ENCODE data around the gene ENOX2.

ENOX2 gene

GRCh38 chrX:130682990-130683389 is 220.0 kb downstream of the ENOX2 start:
- Histone ChIP-seq H3K27ac (no peak overlapping the region), H3K36me3 (ENCODE audit: insufficient read depth, low read length) (no peaks in the 10 kb centered on the region), H3K9ac (ENCODE audit: insufficient read length) (no peak overlapping the region), H3K9me3 (ENCODE audit: low read depth, low read length) (no peaks in the 10 kb centered on the region), H3K4me3 (no peak overlapping the region)
- DNase-seq (ENCODE audit: low read depth, low spot score), result no peak
- TF ChIP-seq POLR2AphosphoS5 (IDR thresholded peaks at IDR 0.05; ENCODE audit: borderline replicate concordance, low read depth, low read length) (no peak), FOXP2 (optimal IDR thresholded peaks at IDR 0.05; ENCODE audit: control extremely low read depth, extremely low read length, insufficient read depth) (no peak), EZH2 (IDR thresholded peaks at IDR 0.05) (no peak)

DNA sequence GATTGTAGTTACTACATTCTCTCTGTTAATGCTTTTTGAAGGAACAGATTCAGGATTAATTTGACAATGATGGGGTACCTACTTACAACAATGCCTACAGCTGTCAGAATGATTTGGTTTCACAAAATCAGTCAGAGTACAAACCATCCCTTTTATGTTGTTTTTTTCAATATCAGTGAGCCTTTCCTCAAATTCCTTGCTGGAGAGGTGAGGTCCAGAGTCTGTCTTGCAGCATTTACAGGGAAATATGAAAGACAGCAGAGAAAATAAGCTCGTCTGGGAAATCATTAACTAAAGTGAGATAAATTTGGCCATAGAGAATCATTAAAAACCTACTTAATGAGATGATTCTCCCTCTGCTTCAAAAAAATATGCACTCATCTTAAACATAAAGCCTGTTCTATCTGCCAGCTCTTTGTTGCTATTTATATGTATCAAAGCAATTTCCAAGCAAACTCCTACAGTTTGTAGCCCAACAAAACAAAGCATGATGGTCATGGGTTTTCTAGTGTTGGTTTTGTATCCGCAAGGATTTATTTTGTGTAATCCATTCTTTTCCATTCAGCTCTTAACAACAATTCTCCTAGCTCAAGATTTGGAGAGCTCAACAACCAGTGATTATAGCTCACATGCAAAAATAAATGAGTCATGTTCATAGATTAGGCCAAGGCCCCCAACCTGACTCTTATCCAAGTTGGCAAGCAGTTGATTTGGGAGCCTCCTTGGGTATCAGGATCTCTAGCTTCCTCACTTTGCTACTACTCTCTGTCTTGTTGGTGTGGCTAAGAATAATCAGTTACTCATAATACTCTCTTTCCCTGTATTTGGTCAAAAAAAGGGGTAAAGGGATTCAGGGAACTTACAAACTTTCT is 222.6 kb downstream of the ENOX2 start:
- no peak for DNase-seq (ENCODE audit: low read depth, low spot score)
- Histone ChIP-seq H3K36me3 (ENCODE audit: insufficient read depth, low read length) (no peaks in the 10 kb centered on the region), H3K4me3 (no peak overlapping the region), H3K9me3 (ENCODE audit: low read depth, low read length) (no peaks in the 10 kb centered on the region), H3K9ac (ENCODE audit: insufficient read length) (no peak overlapping the region), H3K27ac (no peak overlapping the region)
- TF ChIP-seq POLR2AphosphoS5 (IDR thresholded peaks at IDR 0.05; ENCODE audit: borderline replicate concordance, low read depth, low read length) (no peak), EZH2 (IDR thresholded peaks at IDR 0.05) (no peak), FOXP2 (optimal IDR thresholded peaks at IDR 0.05; ENCODE audit: control extremely low read depth, extremely low read length, insufficient read depth) (no peak)

- no peak overlapping the region for H3K4me3 ChIP-seq
- no peaks in the 10 kb centered on the region for H3K9me3 ChIP-seq (ENCODE audit: low read depth, low read length)
- H3K36me3 ChIP-seq (ENCODE audit: insufficient read depth, low read length), result no peaks in the 10 kb centered on the region
- TF ChIP-seq FOXP2 (optimal IDR thresholded peaks at IDR 0.05; ENCODE audit: control extremely low read depth, extremely low read length, insufficient read depth), result no peak
- no peak for TF ChIP-seq EZH2 (IDR thresholded peaks at IDR 0.05)
- TF ChIP-seq POLR2AphosphoS5 (IDR thresholded peaks at IDR 0.05; ENCODE audit: borderline replicate concordance, low read depth, low read length), result no peak
- DNase-seq (ENCODE audit: low read depth, low spot score), result no peak
- H3K9ac ChIP-seq (ENCODE audit: insufficient read length), result no peak overlapping the region
- H3K27ac ChIP-seq, result no peak overlapping the region
Observed at GRCh38 chrX:130676861-130677260, 226.1 kb downstream of the ENOX2 start.

DNA sequence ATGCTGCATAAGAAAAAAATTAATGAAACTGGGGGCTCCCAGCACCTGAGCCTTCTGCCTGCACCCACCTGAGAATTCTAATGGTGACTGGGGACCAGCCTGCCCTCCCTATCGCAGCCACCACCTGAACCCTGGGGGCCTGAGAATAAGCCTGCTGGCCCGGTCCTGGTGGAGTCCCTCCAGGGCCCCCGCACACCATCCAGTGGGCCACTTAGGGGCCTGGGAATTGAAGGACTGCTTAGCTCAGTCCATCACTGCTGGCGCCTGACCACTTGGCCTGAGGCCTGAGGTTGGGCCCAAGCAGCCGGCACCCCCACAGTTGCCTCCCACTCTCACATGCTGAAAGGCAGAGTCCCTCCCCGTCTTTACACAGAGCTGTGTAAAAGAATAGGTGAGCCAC is 230.8 kb downstream of the ENOX2 start:
- H3K27ac ChIP-seq, result no peak overlapping the region
- H3K4me3 ChIP-seq, result no peak overlapping the region
- H3K9ac ChIP-seq (ENCODE audit: insufficient read length), result no peak overlapping the region
- no peaks in the 10 kb centered on the region for H3K9me3 ChIP-seq (ENCODE audit: low read depth, low read length)
- TF ChIP-seq POLR2AphosphoS5 (IDR thresholded peaks at IDR 0.05; ENCODE audit: borderline replicate concordance, low read depth, low read length) (no peak), EZH2 (IDR thresholded peaks at IDR 0.05) (no peak), FOXP2 (optimal IDR thresholded peaks at IDR 0.05; ENCODE audit: control extremely low read depth, extremely low read length, insufficient read depth) (no peak)
- DNase-seq (ENCODE audit: low read depth, low spot score), result no peak
- no peaks in the 10 kb centered on the region for H3K36me3 ChIP-seq (ENCODE audit: insufficient read depth, low read length)

- TF ChIP-seq FOXP2 (optimal IDR thresholded peaks at IDR 0.05; ENCODE audit: control extremely low read depth, extremely low read length, insufficient read depth), result no peak
- TF ChIP-seq POLR2AphosphoS5 (IDR thresholded peaks at IDR 0.05; ENCODE audit: borderline replicate concordance, low read depth, low read length), result no peak
- no peak for TF ChIP-seq EZH2 (IDR thresholded peaks at IDR 0.05)
- Histone ChIP-seq H3K36me3 (ENCODE audit: insufficient read depth, low read length) (no peaks in the 10 kb centered on the region), H3K27ac (no peak overlapping the region), H3K9me3 (ENCODE audit: low read depth, low read length) (no peaks in the 10 kb centered on the region), H3K9ac (ENCODE audit: insufficient read length) (no peak overlapping the region), H3K4me3 (no peak overlapping the region)
- no peak for DNase-seq (ENCODE audit: low read depth, low spot score)
Observed at GRCh38 chrX:130669233-130669632, 233.8 kb downstream of the ENOX2 start.

DNA sequence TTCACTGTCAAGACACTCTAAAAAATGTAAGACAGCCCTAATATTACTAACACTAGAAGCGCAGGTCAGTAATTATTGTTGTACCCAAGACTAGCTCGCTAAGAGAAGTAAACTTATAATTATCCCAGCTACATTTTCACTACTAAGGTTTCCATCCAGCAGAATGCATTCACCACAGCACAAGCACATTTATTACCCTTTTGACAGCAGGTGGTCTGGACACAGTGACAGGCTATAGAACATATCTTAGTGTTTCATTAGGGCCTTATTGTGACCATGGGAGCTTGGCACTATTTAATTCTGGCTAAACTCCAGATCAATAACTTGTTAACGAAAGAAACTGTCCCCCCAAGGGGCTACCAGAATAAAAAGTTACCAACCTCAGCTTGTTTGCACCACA is 237.7 kb downstream of the ENOX2 start:
- Histone ChIP-seq H3K4me3 (no peak overlapping the region), H3K36me3 (ENCODE audit: insufficient read depth, low read length) (no peaks in the 10 kb centered on the region), H3K9ac (ENCODE audit: insufficient read length) (no peak overlapping the region), H3K9me3 (ENCODE audit: low read depth, low read length) (no peaks in the 10 kb centered on the region), H3K27ac (no peak overlapping the region)
- TF ChIP-seq POLR2AphosphoS5 (IDR thresholded peaks at IDR 0.05; ENCODE audit: borderline replicate concordance, low read depth, low read length), result no peak
- no peak for TF ChIP-seq EZH2 (IDR thresholded peaks at IDR 0.05)
- no peak for TF ChIP-seq FOXP2 (optimal IDR thresholded peaks at IDR 0.05; ENCODE audit: control extremely low read depth, extremely low read length, insufficient read depth)
- no peak for DNase-seq (ENCODE audit: low read depth, low spot score)

DNA sequence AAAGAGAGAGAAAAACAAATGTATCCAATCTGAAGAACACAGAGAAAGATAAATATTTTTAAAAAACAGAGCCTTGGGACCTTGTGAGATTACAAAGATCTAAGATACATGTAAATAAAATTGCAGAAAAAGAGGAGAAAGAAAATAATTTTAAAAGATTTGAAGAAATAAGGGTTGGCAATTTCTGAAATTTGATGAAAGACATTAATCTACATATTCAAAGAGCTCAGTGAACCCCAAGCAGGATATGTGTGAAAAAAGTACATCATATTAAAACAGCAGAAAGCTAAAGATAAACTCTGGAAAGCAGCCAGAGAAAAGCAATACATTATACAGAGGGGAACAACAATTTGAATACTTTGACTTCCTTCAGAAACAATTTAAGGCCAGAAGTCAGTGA is 244.7 kb downstream of the ENOX2 start:
- TF ChIP-seq FOXP2 (optimal IDR thresholded peaks at IDR 0.05; ENCODE audit: control extremely low read depth, extremely low read length, insufficient read depth) (no peak), POLR2AphosphoS5 (IDR thresholded peaks at IDR 0.05; ENCODE audit: borderline replicate concordance, low read depth, low read length) (no peak), EZH2 (IDR thresholded peaks at IDR 0.05) (no peak)
- H3K4me3 ChIP-seq, result no peak overlapping the region
- DNase-seq (ENCODE audit: low read depth, low spot score), result no peak
- H3K36me3 ChIP-seq (ENCODE audit: insufficient read depth, low read length), result no peaks in the 10 kb centered on the region
- no peak overlapping the region for H3K27ac ChIP-seq
- H3K9ac ChIP-seq (ENCODE audit: insufficient read length), result no peak overlapping the region
- H3K9me3 ChIP-seq (ENCODE audit: low read depth, low read length), result peaks cover 4% of the 10 kb centered on the region; the same call in 1 of the 2 replicates

DNA sequence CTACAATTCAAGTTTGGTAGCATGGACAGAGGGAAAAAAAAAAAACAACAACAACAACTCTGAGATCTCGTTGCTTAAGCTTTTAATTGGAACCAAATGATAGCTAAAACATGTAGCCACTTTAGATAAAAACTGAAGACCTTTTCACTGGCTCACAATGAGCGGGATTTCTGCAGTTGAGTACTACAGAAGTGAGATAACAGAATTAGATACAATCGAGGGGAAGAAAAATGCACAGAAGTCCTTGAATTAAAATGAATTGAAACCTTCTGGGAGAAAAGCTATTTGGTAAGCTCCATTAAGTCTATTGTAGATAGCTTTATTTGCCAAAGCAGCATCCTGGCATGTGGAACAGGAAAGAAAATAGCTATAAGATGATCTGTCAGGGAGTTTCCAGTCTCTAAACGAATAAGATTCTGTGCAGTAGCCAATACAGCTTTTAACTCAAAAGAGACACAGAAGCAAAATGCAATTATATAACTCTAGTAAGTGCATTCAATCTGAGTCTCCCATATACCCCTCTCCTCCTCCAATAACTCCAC is 248.5 kb downstream of the ENOX2 start:
- TF ChIP-seq FOXP2 (optimal IDR thresholded peaks at IDR 0.05; ENCODE audit: control extremely low read depth, extremely low read length, insufficient read depth) (no peak), POLR2AphosphoS5 (IDR thresholded peaks at IDR 0.05; ENCODE audit: borderline replicate concordance, low read depth, low read length) (no peak), EZH2 (IDR thresholded peaks at IDR 0.05) (no peak)
- Histone ChIP-seq H3K4me3 (no peak overlapping the region), H3K27ac (peak overlapping the region; percentile 19; the same call in 1 of the 2 replicates), H3K9me3 (ENCODE audit: low read depth, low read length) (peaks cover 4% of the 10 kb centered on the region; the same call in 1 of the 2 replicates), H3K9ac (ENCODE audit: insufficient read length) (no peak overlapping the region), H3K36me3 (ENCODE audit: insufficient read depth, low read length) (no peaks in the 10 kb centered on the region)
- DNase-seq (ENCODE audit: low read depth, low spot score), result no peak

Measured in SK-N-MC (cell line).